ENCODE results near the gene C22orf23.
"Not testable (repeated sequence)": the region's sequence is repeated elsewhere in the genome, so short reads cannot be mapped to it uniquely, and the experiment has no call there.

Gene C22orf23

DNA sequence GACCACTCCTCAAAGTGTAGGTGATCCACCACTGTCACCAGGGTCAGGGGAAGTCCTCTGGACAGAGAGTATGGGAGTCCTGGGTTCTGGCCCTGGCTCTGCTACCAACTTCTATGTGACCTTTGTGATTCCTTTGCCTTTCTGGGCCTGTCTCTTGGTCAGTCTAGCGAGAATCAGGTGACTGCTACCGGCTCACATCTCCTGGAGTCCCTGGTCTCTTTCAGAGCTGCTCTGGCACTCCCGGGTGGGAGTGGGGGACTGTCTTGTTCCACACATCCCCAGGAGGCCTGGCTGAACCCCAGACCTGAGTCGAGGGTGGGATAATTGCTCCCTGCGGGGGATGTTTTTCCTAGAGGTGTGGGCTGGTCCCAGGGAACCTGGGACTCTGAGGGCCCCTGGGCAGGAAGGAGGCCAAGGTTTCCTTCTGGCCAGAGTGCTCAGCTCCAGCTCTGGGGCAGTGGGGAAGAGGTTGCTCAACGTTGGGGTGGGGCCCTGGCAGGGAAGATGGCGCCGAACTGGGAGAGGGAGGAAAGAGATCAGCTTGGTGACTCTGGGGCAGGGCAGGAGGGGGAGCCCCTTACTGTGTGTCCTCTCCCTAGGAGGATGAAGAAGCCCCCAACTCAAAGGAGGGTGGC, 28.9 kb upstream of the C22orf23 start:
- DNase-seq (ENCODE audit: low read depth in 3 of 3), result no peak

DNA sequence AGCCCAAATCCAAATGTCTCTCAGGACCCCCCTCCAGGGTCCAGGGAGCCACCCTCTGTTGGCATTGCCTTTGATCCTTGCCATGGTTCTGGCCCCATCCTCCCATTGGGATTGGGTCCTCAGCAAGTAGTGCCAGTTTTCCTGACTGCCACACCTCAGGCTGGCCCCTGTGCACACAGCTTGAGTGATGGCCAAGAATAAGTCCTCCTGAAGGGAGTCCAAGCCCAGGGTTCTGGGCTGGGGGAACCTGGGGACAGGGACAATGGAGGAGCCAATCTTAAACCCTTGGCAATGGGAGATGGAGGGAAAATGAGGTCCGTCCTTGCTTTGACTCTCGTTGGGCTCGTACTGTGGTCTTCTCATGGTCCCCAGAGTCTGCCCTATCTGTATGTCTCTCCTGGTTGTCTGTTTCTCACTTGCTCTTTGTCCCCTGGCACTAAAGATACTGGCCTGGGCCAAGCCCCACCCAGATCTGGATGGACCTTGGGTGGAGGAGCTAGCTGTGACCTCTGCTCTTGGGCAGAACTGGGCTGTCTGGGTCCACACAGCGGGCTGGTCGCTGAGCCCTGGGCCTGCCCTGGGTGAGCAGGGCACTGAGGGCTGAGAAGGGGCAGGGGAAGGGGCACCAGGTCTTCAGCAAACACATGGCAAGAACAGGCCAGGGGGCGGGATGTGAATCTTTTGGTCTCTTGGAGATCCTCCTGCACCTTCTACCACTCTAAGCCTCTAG, 28.0 kb upstream of the C22orf23 start:
- no peak for DNase-seq (ENCODE audit: low read depth in 3 of 3)

DNA sequence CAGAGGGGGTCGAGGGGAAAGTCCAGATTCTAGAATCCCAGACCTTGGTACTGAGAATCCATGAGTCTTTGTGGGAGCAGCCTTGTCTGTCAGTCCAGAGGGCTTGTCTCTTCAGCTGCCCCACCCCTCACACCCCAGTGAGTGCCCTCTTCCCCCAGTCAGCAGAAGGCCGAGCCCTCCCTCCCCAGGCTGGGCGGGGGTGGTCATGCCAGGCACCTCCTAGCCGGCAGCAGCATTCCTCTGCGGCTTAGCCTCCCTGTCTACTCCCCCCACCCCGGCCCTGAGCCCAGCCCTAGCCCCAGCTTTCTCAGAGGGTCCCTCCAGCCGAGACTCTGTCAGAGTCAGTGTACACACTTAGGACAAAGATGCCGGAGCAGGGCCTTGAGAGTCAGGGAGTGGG, 26.4 kb upstream of the C22orf23 start:
- DNase-seq (ENCODE audit: low read depth in 3 of 3), result no peak

DNA sequence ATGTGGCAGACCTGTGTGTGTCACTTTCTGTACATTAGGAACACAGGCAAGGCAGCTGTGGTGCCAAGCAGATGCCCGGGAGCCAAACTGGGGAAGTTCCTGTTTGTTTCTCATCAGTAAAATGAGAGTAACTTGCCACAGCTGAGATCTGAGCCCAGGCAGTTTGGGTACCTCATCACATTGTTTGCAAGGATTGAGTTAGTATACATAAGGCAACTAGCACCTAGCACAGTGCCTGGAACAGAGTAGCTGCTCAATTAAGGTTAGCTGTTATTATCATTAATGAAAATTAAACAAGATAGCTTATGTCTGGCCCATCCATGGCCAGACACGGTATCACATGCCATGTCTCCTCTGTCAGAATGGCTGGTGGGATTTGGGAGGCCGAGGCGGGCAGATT, 23.1 kb upstream of the C22orf23 start:
- no peak for DNase-seq (ENCODE audit: low read depth in 3 of 3)

DNA sequence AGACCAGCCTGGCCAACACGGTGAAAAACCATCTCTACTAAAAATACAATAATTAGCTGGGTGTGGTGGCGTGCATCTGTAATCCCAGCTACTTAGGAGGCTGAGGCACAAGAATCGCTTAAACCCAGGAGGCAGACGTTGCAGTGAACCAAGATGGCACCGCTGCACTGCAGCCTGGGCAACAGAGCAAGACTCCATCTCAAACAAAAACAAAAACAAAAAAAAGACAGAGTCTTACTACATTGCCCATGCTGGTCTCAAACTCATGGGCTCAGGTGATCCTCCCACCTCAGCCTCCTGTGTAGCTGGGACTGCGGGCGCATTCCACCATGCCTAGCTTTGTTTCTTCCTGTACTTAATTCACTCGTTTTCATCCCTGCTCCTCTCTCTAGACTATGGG, 22.6 kb upstream of the C22orf23 start:
- DNase-seq (ENCODE audit: low read depth in 3 of 3), result not testable (repeated sequence)

DNA sequence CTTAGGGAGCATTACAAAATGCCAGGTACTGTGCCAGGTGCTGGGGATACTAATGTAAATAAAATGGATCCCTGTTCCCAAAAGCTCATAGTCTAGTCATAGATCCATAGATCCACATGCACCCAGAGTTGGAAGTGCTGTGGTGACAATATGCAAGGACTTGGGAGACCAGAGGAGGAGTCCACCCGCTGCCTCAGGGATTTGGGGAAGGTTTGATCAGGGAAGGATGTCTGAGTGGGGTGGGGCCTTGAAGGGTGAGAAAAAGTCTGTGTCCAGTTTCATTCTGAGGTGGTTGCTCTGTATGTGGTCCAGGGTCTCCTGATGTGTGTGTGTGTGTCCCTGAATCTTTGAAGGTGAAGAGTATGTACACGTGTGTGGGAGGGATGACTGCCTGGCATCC, 21.8 kb upstream of the C22orf23 start:
- DNase-seq (ENCODE audit: low read depth in 3 of 3), result no peak

DNA sequence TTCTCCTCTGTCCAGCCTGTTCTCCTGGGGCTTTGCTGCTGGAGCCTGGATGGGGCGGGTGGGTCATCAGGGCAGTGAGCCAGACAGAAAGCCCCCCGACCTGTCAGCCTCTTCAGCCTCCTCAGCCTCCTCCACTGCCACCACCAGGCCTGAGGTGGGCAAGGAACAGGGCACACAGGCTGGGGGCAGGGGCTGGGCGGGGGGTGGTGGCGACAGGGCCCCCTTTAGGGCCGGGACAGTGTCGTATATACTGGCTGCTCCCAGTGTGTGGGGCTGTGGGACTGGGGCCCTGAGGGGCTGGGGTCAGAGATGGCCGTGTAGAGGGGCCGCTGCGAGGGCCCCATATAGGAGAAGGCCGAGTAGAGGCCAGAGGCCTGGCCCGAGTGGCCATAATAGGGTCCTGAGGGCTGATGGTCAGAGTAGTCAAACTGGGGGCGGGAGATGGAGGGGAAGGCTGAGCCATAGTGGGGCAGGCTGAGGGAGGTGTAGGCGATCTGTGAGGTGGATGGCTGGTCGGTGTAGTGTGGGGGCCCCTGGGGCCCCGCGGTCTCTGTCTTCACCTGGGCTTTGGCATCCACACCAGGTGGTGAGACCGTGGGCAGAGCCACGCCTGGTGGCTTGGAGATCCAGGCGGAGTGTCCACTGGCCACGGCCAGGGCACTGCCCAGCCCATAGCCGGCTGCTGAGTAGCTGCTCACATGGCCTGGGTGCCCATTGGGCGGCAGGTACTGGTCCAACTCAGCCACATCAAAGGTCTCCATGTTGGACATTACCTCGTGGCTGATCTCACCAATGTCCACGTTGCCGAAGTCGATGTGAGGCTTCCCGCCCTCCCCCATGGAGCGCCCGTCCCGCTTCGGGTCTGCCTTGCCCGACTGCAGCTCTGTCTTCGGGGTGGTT, 20.1 kb upstream of the C22orf23 start:
- DNase-seq (ENCODE audit: low read depth in 3 of 3), result no peak

DNA sequence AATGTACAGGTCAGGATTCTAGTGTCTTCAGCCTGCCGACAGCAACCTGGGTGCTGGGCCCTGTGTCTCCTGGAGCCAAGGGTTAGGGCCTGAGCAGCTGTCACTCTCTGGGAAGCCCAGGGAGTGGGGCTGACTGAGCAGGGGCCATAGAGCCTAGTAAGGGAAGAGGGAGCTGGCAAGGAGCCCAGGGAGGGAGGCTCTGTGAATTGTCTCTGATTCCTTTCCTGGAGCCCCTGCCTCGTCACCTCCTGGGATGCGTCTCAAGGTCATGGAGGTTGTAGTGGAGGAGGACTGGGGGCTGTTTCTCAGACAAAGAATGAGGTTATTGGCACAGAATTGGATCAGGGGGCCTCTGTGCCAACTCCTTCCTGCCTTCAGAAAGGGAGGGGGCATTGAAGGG, 19.1 kb upstream of the C22orf23 start:
- DNase-seq (ENCODE audit: low read depth in 3 of 3), result no peak

DNA sequence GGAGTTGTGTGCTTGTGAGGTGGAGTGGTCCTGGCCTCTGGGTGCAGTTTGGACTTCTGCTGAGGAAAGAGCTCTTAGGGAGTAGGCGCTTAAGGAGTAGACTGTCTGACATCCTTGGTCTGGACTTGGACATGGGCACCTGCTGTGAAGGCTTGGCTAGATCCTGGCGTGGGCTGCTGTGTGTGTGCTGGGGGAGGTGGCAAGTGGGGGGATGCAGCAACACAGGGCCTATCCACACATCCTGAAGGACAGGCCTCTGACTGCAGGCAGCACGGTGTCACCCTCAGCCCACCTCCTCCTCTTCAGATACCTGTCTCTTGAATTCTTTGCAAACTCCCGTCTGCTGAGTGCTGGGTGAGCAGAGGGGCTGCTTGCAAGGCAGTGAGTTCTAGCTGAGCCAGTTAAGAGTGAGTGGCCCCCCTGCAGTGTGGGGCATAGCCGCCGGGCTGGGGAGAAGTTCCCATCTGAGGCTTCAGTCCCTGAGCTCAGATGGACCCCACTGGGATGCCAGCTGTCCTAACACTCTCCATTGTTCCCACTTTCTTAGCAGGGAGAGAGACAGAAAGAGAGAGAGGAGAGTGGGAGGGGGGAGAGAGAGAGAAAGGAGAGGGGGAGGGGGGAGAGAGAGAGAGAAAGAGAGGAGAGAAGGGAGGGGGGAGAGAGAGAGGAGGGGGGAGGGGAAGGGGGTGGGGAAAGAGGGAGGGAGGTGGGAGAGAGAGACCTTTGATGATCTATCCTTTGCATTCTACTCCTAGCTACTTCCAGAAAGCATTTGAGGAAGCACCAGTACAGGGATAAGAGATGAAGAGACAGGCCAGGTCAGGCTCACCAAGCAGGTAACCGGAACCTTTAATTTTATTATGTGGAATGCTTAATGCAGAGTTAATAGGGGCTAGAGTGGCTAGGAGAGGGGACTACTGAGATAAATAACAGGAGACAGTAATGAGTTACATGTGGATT, 18.4 kb upstream of the C22orf23 start:
- DNase-seq (ENCODE audit: low read depth in 3 of 3), result no peak

DNA sequence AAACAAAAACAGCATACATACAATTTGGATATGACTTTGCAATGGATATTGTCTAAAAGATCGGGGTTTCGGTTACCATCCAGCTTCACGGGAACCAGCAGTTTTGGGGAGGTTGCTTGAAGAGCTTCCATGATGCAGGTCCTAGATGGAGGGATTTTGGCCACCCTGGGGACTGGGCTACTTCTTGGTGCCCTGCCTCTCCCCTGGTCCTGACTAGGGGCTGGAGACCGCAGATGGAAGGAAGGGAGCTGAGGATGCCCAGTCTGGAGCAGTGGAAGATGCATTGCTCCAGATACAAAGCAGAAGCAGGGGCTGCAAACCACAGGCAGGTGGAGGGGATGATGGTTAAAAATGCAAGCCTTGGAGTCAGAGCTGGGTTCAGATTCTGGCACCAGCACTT, 17.5 kb upstream of the C22orf23 start:
- DNase-seq (ENCODE audit: low read depth in 3 of 3), result no peak

DNA sequence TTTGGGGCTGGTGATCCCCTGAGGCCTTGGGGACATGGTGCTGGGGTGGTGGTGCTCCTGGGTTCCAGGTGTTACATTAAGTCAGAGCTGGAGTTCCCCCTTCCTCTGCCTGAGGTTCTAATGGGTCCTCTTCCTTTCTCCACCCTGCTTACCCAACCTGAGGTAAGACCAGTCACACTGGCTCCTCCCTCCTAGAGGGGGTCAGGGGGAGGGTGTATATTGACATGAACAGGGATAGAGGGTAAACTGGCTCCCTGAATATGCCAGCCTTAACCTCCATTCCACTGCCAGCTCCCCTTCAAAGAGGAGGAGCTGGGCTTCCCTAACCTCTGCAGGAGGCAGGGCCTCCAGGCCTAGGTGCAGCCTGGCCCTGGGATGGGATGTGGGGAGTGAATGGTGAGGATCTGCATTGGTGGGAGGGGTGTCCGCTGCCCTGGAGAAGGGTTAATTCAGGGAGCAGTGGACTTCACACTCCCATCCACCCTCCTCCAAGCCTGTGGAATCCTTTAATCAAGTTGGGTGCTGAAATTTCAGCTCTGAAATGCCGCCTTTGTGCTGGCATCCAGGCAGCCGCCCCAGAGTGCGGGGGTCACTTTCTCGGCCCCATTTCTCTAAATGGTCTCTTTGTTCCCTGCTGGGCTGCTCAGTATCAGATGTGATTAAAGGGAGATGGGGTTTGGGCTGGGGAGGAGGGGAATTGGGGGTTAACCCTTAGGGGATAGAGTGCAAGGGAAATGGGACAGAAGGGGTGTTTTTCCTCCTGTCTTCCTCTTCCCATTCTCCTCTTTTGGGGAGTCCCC, 15.3 kb upstream of the C22orf23 start:
- DNase-seq (ENCODE audit: low read depth in 3 of 3), result no peak

DNA sequence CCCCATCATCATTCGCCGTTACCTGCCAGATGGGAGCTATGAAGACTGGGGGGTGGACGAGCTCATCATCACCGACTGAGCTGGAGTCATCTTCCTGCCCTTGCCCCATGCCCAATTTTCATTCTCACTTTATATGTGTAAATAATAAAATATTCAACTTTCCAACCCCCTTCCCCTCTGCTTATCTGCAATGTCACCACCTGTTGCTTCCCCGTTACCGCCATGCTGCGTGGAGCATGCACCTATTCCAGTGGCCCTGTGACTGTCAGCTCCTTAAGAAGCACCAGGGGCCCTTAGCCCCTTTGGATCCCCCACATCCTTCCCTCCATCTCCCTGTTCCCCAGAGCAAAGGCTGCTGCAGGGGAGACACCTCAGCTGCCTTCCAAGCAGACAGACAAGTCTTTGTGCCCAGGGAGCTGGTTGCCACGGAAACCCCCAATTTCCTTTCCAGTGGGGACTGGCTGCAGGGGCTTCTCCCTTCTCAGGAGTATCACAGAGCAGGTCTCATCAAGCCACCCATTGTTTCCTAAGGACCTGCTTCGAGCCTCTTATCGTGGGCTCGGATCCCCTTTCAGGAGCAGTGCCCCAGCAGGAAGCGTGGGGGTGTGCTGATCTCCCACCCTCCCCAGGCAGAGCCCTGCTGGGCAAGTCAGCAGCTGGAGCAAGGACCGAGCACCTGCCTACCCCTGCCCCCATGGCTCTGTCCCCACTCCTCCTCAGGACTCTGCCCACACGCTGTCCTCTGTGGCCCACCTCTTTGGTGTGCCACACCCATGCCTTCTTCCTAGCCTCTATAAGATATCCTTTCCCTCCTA, 14.4 kb upstream of the C22orf23 start:
- DNase-seq (ENCODE audit: low read depth in 3 of 3), result no peak

DNA sequence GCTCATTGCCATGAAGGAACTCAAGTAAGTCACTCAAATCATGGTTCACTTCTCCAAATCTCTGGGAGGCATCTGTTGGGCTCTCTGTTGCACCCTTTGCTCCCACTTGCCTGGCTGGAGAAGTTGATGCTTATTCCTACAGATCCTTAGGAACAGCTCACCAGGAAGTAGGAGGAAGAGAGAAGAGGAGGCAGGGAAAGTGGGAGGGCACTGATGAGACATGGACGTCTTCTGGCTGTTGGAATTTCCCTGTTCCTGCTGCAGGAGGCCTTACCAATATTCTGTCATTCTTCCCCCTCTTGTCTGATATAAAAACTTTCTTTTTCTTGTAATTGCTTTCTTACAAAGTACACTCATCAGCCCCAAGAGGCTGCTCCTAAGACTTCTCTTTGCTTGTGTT, 13.7 kb upstream of the C22orf23 start:
- no peak for DNase-seq (ENCODE audit: low read depth in 3 of 3)

DNA sequence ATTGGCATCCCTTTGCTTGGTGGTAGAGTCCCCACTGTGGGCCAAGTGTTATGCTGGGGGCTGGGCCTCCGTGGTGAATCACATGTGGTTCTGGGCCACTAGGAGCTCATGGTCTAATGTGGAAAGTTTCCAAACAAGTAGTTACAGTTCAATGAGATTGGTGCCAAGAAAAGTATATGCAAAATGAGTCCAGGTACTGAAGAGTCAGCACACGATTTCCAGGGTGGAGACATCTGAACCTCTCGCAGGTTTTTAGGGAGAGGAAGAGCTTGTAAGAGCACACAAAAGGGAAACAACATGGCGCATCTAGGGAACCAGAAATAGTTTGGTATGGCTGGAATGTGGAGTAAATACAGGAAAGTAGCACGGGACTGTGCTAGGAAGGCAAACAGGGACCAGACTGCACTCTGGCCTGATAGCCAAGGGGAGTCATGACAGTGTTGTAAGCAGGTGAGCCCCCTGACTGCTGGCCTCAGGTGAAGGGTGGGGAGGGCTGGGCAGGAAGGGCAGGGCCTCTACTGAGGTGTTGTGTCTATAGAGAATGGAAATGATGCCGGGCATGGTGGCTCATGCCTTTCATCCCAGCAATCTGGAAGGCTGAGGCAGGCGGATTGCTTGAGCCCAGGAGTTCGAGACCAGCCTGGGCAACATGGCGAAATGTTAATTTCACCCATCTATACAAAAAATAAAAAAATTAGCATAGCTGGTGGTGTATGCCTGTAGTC, 12.7 kb upstream of the C22orf23 start:
- DNase-seq (ENCODE audit: low read depth in 3 of 3), result no peak

DNA sequence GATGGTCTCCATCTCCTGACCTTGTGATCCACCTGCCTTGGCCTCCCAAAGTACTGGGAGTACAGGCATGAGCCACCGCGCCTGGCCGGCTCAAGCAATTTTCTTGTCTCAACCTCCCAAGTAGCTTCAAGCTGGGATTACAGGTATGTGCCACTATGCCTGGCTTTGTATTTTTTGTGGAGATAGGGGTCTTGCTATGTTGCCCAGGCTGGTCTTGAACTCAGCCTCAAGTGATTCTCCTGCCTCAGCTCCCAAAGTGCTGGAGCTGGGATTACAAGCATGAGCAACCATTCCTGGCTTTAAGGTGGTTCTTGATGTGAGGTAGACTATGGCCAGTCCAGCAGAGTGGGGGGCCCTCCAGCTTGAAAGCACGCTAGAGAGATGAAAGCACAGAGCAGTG, 7.7 kb upstream of the C22orf23 start:
- no peak for DNase-seq (ENCODE audit: low read depth in 3 of 3)

DNA sequence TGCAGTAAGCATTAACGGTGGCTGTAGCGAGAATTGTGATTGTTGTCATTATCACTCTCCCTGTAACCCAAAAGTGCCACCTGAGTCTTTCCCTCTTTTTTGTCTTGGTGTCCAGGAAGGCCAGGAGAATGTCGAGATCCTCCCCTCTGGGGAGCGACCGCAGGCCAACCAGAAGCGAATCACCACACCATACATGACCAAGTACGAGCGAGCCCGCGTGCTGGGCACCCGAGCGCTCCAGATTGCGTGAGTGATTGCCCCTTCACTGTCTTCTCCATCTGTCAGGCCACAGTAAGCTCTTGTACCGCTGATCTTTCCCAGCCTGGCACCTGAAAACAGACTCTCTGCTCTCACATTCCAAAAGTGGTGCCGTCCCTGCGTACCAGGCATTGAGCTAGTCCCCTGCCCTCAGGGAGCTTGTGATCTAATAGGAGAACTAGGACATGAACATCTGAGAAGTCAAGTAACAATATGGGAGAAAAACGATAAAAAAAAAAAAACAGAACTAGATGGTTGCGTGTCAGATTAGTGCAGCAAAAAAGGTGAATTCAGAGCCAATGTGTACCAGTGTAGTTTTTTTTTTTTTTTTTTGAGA, 5.9 kb upstream of the C22orf23 start:
- no peak for DNase-seq (ENCODE audit: low read depth in 3 of 3)

DNA sequence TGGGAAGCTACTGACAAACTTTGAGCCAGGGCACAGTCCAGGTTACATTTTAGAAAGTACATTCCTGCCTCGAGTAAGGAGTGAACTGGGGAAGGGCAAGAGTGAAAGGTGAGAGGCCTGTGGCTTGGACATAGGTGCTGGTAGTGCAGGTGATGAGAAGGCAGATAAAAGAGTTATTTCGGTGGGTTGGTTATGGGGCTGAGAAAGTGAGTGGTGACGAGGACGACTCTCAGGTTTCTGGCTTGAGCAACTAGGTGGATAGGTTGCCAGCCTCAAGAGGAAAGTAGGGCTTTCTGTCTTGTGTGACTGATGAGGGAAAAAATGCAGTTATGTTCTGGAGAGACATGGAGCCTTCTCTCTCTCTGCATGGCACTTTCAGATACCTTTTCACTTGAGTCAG, 3.8 kb upstream of the C22orf23 start:
- no peak for DNase-seq (ENCODE audit: low read depth in 3 of 3)

DNA sequence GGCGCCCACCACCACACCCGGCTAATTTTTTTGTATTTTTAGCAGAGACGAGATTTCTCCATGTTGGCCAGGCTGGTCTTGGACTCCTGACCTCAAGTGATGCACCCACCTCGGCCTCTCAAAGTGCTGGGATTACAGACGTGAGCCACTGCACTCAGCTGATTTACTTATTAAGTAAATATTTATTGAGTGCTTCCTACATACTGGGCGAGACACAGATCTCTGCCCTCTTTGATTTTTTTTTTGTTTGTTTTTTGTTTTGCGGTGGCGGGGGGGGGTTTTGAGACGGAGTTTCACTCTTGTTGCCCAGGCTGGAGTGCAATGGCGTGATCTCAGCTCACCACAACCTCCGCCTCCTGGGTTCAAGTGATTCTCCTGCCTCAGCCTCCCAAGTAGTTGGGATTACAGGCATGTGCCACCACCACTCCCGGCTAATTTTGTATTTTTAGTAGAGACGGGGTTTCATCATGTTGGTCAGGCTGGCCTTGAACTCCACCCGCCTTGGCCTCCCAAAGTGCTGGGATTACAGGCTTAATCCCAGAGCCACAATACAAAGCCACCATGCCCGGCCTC, 2.5 kb upstream of the C22orf23 start:
- not testable (repeated sequence) for DNase-seq (ENCODE audit: low read depth in 3 of 3)

Data from stimulated activated CD4-positive, alpha-beta T cell treated with anti-CD3 and anti-CD28 coated beads, TNF-alpha, amount 100 ng/mL, for 24 hours (primary cell).